ENCODE data around the gene ROBO2.

ROBO2 gene

DNA sequence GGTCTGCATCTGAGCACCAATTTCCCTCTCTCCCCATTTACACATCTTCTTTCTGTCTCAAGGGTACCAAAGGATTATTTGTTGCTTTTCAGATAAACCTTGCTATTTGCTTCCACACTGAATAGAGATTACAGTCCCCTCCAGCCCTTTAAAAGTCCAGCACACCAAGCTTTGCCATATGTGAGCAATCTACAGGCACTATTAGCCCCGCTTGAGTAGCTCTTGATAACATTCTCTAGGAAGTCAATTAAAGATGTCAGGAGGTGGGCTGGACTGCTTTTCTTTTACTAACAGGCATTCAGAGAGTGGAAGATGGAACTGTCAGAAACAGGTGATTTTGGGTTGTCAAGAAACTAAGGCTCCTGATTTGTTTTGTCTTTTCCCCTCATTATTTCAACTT is 417.0 kb downstream of the ROBO2 start:
- Histone ChIP-seq H3K4me2 (ENCODE audit: low read length) (no peak overlapping the region), H3K79me2 (no peaks in the 10 kb centered on the region), H3K4me1 (no peaks in the 10 kb centered on the region), H2AFZ (no peak overlapping the region), H3K36me3 (ENCODE audit: control insufficient read depth, insufficient read depth, low read length) (no peaks in the 10 kb centered on the region), H3K9me3 (ENCODE audit: control insufficient read depth, low read length) (no peaks in the 10 kb centered on the region), H3K4me3 (ENCODE audit: low read depth, low read length) (no peak overlapping the region), H3K27ac (no peak overlapping the region), H3K9ac (no peak overlapping the region), H3K27me3 (ENCODE audit: control insufficient read depth, insufficient read depth, low read length) (no peaks in the 10 kb centered on the region)
- TF ChIP-seq CTCF (IDR thresholded peaks at IDR 0.05) = no peak

DNA sequence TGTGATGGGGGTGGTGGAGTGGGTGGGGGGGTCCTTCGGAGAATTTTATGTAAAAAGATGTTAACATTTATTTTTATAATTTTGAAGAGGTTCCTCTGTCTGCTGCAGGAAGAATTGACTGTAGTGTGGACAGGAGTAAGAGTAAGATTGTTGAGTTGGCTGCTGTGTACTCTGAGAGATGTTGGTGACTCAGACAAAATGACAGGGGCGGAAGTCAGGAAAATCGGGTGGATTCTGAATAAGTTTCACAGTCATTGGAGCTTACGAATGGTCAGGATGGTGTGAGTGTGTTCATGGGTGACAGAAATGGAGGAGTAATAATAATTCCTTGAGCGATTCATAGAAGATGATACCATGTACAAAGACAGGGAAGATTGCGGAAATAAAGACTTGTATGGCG is 420.0 kb downstream of the ROBO2 start:
- H3K9me3 ChIP-seq (ENCODE audit: control insufficient read depth, low read length) = no peaks in the 10 kb centered on the region

DNA sequence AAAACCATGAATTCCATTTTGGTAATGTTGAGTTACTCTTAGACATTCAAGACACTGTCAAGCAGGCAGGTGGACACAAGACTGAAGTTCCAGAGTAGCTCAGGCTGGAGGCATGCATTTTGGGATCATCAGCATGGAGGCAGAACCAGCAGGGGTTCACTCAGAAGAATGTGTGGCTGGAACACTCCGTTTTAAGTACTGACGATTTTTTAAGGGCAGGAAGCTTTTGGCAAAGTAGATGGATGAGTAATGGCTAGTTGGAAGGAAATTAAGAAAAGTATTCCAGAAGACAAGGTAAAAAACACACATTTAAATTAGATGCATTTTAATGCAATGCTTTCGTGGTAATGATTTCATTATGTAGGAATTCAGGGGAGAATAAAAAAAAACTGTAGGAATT is 420.4 kb downstream of the ROBO2 start:
- Histone ChIP-seq H3K79me2 (no peaks in the 10 kb centered on the region), H3K9ac (no peak overlapping the region), H3K27me3 (ENCODE audit: control insufficient read depth, insufficient read depth, low read length) (no peaks in the 10 kb centered on the region), H3K4me3 (ENCODE audit: low read depth, low read length) (no peak overlapping the region), H3K4me1 (no peaks in the 10 kb centered on the region), H2AFZ (no peak overlapping the region), H3K27ac (no peak overlapping the region), H3K9me3 (ENCODE audit: control insufficient read depth, low read length) (no peaks in the 10 kb centered on the region), H3K4me2 (ENCODE audit: low read length) (no peak overlapping the region), H3K36me3 (ENCODE audit: control insufficient read depth, insufficient read depth, low read length) (no peaks in the 10 kb centered on the region)
- TF ChIP-seq CTCF (IDR thresholded peaks at IDR 0.05) = no peak

More for the DNA sequence above, 420.0 kb downstream of the ROBO2 start:
- Histone ChIP-seq H3K4me1 (no peaks in the 10 kb centered on the region), H2AFZ (no peak overlapping the region), H3K4me3 (ENCODE audit: low read depth, low read length) (no peak overlapping the region), H3K79me2 (no peaks in the 10 kb centered on the region), H3K27ac (no peak overlapping the region), H3K9ac (no peak overlapping the region), H3K4me2 (ENCODE audit: low read length) (no peak overlapping the region), H3K27me3 (ENCODE audit: control insufficient read depth, insufficient read depth, low read length) (no peaks in the 10 kb centered on the region), H3K36me3 (ENCODE audit: control insufficient read depth, insufficient read depth, low read length) (no peaks in the 10 kb centered on the region)
- no peak for TF ChIP-seq CTCF (IDR thresholded peaks at IDR 0.05)

- no peaks in the 10 kb centered on the region for H3K9me3 ChIP-seq (ENCODE audit: control insufficient read depth, low read length)
- no peaks in the 10 kb centered on the region for H3K4me1 ChIP-seq
- H3K4me3 ChIP-seq (ENCODE audit: low read depth, low read length) = no peak overlapping the region
- no peaks in the 10 kb centered on the region for H3K27me3 ChIP-seq (ENCODE audit: control insufficient read depth, insufficient read depth, low read length)
- H3K79me2 ChIP-seq = no peaks in the 10 kb centered on the region
- no peaks in the 10 kb centered on the region for H3K36me3 ChIP-seq (ENCODE audit: control insufficient read depth, insufficient read depth, low read length)
- no peak for TF ChIP-seq CTCF (IDR thresholded peaks at IDR 0.05)
- H3K4me2 ChIP-seq (ENCODE audit: low read length) = no peak overlapping the region
- no peak overlapping the region for H3K27ac ChIP-seq
- H3K9ac ChIP-seq = no peak overlapping the region
- no peak overlapping the region for H2AFZ ChIP-seq
Measured at GRCh38 chr3:77462951-77463350, 423.1 kb downstream of the ROBO2 start.

DNA sequence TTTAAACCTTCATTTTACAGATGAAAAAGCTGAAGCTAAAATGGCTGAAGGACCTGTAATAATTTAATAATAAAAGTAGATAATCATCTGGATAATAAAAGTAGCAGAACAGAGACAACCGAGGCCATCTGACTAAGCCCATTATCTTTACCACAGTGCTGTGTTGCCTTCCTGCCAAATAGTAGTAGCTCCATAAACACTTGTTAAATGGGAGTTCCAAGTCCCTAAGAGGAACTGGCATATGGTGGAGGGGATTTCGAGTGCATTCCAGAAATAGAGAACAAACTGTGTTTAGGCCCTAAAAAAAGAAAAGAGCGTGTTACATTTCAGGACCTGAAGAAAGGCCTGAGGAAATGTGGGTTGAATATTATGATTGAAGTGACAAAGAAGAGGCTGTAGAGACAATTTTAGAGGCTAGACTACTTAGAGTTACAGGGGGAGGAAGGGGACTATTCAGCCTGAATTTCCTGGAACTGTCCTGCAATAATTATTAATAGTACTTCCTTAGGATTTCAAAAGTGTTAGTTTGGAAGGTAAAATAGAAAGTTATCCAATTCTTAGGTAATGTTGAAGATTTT is 424.3 kb downstream of the ROBO2 start:
- TF ChIP-seq CTCF (IDR thresholded peaks at IDR 0.05) = no peak
- H3K27ac ChIP-seq = no peak overlapping the region

More for the DNA sequence above, 424.3 kb downstream of the ROBO2 start:
- Histone ChIP-seq H3K27me3 (ENCODE audit: control insufficient read depth, insufficient read depth, low read length) (no peaks in the 10 kb centered on the region), H3K4me3 (ENCODE audit: low read depth, low read length) (no peak overlapping the region), H3K9me3 (ENCODE audit: control insufficient read depth, low read length) (no peaks in the 10 kb centered on the region), H3K79me2 (no peaks in the 10 kb centered on the region), H3K4me2 (ENCODE audit: low read length) (no peak overlapping the region), H3K36me3 (ENCODE audit: control insufficient read depth, insufficient read depth, low read length) (no peaks in the 10 kb centered on the region), H3K9ac (no peak overlapping the region), H3K4me1 (no peaks in the 10 kb centered on the region), H2AFZ (no peak overlapping the region)
